Ishikawa (cell line): ENCODE results near the gene CLDN9.

Experiments
- CEBPB ChIP-seq: IDR thresholded peaks from 2 replicates; pipeline ENCODE4 v1.6.1; 2012
- CREB1 ChIP-seq: IDR thresholded peaks from 2 replicates; pipeline ENCODE4 v1.6.1; 2012; ENCODE audit warnings: low read depth
- EGR1 ChIP-seq: IDR thresholded peaks from 2 replicates; pipeline ENCODE4 v1.6.1; 2012
- EP300 ChIP-seq: IDR thresholded peaks from 2 replicates; pipeline ENCODE4 v1.6.1; 2012; ENCODE audit warnings: borderline replicate concordance
- FOXM1 ChIP-seq: IDR thresholded peaks from 2 replicates; pipeline ENCODE4 v1.6.1; 2012; ENCODE audit warnings: low read depth, borderline replicate concordance
- NFIC ChIP-seq: IDR thresholded peaks from 2 replicates; pipeline ENCODE4 v1.6.1; 2012
- RAD21 ChIP-seq: IDR thresholded peaks from 2 replicates; pipeline ENCODE4 v1.6.1; 2012; ENCODE audit warnings: low read depth
- REST ChIP-seq: IDR thresholded peaks from 2 replicates; pipeline ENCODE4 v1.6.1; 2012; ENCODE audit warnings: low read depth, mild to moderate bottlenecking
- TAF1 ChIP-seq: IDR thresholded peaks from 2 replicates; pipeline ENCODE4 v1.6.1; 2012; ENCODE audit warnings: low read depth, mild to moderate bottlenecking
- TCF12 ChIP-seq: IDR thresholded peaks from 2 replicates; pipeline ENCODE4 v1.6.1; 2012; ENCODE audit warnings: low read depth
- TEAD4 ChIP-seq: IDR thresholded peaks from 2 replicates; pipeline ENCODE4 v1.6.1; 2012
- YY1 ChIP-seq: IDR thresholded peaks from 2 replicates; pipeline ENCODE4 v1.6.1; 2012; ENCODE audit warnings: low read depth
- TF ChIP-seq, protein P1 (sequence below): IDR thresholded peaks from 2 replicates; pipeline ENCODE4 v1.6.1; 2012

DNA sequence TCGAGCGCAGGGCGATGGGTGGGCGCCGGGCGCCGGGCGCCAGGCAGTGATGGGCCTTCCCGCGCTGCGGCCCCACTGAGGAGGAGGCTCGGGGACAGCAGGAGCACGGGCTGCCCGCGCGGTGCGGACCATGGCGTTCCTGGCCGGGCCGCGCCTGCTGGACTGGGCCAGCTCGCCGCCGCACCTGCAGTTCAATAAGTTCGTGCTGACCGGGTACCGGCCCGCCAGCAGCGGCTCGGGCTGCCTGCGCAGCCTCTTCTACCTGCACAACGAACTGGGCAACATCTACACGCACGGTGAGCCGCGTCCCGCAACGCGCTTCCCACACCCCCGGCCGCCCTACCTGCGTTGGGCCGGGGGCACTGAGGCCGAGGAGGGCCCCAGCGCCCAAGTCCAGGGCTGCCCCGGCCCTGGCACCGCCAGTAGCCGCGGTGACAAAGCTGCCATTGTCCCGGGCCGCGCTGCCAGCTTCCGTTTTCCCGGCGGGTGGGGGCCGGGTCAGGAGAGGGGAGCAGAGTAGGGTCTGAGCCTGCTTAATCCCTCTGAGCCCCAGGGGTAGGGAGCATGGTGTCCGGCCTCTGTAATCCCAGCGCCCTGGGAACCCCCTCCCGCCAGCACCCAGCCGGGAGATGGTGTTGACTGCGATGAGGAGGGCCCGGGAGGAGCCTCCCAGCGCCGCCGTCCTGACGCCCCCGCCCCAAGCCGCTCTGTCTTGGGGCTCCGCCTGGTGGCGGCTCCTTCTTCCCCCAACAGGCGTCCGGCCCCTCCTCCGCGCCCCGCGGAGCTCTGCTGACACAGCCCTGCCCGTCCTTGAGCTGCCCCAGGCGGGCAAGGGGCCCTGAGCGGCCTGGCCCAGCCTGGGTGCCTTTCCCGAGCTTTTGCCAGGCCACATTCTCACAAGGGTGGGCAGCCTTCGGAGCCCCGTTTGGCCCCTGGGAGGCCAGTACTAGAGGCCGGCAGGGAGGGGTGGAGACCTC, 42.9 kb upstream of the CLDN9 start:
- TF ChIP-seq EGR1 = peak; percentile 52; the same call in 1 of the 2 replicates
- no peak for TF ChIP-seq FOXM1
- TF ChIP-seq, protein P1, sequence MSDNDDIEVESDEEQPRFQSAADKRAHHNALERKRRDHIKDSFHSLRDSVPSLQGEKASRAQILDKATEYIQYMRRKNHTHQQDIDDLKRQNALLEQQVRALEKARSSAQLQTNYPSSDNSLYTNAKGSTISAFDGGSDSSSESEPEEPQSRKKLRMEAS = no peak
- TF ChIP-seq REST = no peak
- TF ChIP-seq CEBPB = no peak
- TF ChIP-seq CREB1 = 0 out of 2 replicates have a peak, but pooled peaks have one; percentile 14
- no peak for TF ChIP-seq YY1
- no peak for TF ChIP-seq NFIC
- peak; percentile 6; the same call in 1 of the 2 replicates for TF ChIP-seq RAD21
- TF ChIP-seq TCF12 = no peak
- TF ChIP-seq TEAD4 = no peak
- no peak; the same call in 1 of the 2 replicates for TF ChIP-seq TAF1
- no peak; the same call in 1 of the 2 replicates for TF ChIP-seq EP300
